NCI-H2196 treated with DMSO at 0.1 percent for 48 hours (cell line): ENCODE results near the gene SERPINE1.
A peak's percentile ranks its signal among the peaks of the same experiment; 100 is the strongest.
"Not testable (repeated sequence)": the region's sequence is repeated elsewhere in the genome, so short reads cannot be mapped to it uniquely, and the experiment has no call there.

Experiments used
- DNase-seq: peaks from one replicate; lab custom pipeline; 2025; ENCODE audit not compliant: unreplicated experiment; lab: John Stamatoyannopoulos, UW

Gene SERPINE1

DNA sequence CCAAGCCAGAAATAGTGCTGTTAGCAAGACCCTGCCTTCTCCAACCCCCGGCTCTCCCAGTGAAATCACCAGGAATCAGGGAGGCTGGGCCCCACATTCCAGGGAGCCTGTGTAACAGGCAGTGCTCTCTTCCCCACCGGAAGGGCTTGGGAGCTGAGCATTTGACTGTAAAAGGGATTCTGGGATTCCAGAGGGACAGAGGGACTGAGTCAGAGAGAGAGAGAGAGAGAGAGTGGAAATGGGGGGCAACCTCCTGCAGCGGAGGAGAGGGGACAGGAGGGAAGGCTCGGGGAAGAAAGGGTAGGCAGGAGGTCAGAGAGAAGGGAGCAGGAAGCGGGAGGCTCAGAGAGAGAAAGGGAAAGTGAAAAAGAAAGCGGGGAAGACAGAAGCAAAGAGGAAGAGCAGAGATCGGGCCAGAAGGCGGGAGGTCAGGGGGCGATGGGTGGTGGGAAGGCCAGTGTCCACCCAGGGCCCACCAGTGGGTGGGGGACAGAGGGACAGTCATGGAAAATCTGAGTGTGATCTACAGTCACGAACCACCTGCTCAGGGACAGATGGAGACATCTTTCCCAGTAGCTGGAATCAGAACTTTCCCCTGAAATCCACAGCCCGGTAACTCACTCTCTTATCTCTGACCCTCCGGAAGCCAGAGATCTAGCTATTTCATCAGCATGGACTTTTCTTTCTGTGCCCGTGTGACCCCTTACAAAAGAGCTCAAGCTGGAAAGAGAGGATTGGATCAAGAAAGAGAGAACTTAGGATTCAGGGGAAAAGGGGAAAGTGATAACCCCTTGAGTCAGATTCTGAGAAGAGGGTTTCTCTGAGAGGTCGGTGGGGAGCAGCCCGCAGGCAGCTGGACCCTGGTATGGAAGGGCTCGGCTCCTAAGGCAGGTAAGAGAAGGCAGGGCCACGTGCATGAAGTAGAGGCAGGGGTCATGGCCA lies 4.6 kb upstream of the SERPINE1 start:
- DNase-seq: no peak

DNA sequence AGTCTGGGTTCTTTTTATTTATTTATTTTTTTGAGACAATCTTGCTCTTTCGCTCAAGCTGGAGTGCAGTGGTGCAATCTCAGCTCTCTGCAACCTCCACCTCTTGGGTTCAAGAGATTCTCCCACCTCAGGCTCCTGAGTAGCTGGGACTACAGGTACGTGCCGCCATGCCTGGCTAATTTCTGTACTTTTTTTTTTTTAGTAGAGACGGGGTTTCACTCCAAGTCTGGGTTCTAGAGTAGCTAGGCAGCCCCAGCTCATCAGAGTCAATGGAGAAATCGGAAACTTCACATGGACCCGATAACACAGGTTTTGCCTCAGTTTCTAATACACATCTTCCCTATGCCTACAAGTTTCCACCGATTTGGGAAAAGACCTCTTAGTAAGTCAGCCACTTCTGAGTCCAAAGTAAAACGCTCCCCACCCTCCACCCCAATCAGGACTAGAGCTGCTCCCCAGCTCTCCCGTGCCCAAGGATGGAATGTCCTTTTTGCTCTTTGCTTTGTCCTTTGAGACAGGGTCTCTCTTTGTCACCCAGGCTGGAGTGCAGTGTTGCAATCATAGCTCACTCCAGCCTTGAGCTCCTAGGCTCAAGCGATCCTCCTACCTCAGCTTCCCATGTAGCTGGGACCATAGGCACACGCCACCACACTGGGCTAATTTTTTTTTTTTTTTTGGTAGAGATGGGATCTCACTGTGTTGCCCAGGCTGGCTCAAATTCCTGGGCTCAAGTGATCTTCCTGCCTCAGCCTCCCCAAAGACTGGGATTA lies 3.8 kb upstream of the SERPINE1 start:
- DNase-seq: no peak

DNA sequence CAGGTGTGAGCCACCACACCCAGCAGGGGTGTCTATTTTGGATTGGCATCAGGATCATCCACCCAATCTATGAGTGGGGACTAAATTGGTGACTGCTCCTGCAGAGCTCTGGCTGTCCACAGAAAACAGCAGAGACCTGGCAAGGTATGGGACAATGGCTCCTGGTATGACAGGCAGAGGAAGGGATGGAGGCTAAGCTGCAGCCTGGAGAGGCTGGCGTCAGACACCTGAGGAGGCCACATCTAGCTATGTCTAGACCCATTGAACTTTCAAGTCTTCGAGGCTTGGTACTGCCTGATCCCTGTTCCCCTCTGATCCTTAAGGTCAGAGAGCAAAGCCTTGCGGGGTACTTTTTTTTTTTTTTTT lies 3.2 kb upstream of the SERPINE1 start:
- DNase-seq: no peak

DNA sequence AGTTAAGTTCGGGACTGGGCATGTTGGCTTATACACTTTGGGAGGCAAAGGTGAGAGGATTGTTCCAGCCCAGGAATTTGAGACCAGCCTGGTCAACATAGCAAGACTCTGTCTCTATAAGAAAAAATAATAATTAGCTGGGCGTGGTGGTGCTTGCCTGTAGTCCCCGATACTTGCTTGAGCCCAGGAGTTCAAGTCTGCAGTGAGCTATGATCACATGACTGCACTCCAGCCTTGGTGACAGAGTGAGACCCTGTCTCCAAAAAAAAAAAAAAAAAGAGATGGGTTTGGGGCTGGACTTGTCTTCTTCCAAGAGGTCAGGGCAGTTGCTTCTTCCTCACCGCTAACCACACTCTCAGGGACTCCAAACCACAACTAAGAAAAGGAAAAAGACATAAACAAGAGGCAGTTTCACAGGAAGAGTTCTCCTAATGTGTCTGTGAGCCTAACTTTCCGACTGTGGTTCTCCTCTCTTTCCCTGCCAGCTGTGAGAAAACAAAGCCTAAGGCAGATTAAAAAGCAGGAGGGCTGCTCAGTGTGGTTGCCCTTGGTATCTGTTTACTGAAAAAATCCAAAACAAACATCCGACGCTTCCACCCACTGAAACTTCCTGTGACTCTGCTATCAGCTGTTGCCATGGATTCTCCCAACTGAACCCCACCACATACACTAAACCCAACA lies 2.4 kb upstream of the SERPINE1 start:
- no peak for DNase-seq

DNA sequence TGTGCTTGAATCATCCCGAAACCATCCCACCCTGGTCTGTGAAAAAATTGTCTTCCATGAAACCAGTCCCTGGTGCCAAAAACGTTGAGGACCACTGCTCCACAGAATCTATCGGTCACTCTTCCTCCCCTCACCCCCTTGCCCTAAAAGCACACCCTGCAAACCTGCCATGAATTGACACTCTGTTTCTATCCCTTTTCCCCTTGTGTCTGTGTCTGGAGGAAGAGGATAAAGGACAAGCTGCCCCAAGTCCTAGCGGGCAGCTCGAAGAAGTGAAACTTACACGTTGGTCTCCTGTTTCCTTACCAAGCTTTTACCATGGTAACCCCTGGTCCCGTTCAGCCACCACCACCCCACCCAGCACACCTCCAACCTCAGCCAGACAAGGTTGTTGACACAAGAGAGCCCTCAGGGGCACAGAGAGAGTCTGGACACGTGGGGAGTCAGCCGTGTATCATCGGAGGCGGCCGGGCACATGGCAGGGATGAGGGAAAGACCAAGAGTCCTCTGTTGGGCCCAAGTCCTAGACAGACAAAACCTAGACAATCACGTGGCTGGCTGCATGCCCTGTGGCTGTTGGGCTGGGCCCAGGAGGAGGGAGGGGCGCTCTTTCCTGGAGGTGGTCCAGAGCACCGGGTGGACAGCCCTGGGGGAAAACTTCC lies 784 bp upstream of the SERPINE1 start:
- peak; percentile 52 for DNase-seq

DNA sequence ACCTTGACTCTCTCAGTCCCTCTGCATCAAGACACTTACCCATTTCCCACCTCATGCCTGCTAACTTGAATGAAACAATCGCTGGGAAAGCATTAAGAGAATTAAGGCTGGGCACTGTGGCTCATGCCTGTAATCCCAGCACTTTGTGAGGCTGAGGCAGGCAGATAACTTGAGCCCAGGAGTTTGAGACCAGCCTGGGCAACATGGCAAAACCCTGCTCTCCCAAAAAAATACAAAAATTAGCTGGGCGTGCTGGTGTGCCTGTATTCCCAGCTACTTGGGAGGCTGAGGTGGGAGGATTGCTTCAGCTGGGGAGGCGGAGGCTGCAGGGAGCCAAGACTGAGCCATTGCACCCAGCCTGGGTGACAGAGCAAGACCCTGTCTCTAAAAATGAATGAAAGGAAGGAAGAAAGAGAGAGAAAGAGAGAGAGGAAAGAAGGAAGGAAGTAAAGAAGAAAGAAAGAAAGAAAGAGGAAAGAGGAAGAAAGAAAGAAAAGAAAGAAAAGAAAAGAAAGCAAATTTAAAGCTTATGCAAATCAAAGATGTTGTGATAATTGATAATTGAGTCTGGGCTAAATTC lies 646 bp downstream of the SERPINE1 start:
- no peak for DNase-seq

DNA sequence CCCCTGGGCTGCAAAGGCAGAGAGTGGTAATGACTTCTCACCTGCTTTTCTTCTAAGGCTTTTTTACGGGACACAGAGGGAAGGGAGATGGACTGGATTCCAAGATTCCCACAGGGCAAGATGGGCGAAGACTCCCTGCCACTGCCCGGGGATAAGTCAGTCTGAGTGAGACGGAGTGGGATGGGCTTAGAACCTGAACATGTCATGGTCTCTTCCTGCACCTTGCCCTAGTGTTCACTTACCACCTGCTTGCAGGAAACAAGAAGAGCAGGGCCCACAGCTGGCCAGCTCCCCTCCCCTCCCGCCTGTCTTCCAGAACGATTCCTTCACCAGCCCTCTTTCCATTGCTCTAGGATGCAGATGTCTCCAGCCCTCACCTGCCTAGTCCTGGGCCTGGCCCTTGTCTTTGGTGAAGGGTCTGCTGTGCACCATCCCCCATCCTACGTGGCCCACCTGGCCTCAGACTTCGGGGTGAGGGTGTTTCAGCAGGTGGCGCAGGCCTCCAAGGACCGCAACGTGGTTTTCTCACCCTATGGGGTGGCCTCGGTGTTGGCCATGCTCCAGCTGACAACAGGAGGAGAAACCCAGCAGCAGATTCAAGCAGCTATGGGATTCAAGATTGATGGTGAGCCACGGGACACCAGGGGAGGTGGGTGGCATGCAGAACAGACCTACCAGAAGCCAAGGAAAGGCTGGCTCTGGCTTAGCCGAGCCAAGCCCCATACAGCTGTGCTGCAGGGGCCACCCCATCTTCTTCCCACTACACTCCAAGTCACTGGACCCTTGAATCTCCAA lies 1.3 kb downstream of the SERPINE1 start:
- DNase-seq: no peak

DNA sequence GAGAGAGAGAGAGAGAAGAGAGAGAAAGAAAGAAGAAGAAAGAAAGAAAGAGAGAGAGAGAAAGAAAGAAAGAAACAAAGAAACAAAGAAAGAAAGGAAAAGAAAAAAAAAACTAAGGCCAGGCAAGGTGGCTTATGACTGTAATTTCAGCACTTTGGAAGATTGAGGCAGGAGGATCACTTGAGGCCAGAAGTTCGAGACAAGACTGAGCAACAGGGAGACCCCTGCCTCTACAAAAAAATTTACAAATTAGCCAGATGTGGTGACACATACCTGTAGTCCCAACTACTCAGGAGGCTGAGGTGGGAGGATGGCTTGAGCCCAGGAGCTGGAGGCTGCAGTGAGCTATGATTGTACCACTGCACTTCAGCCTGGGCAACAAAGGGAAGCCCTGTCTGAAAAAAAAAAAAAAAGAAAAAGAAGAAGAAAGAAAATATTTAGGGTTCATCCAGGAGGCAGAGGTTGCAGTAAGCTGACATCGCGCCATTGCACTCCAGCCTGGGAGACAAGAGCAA lies 2.8 kb downstream of the SERPINE1 start:
- DNase-seq: no peak

DNA sequence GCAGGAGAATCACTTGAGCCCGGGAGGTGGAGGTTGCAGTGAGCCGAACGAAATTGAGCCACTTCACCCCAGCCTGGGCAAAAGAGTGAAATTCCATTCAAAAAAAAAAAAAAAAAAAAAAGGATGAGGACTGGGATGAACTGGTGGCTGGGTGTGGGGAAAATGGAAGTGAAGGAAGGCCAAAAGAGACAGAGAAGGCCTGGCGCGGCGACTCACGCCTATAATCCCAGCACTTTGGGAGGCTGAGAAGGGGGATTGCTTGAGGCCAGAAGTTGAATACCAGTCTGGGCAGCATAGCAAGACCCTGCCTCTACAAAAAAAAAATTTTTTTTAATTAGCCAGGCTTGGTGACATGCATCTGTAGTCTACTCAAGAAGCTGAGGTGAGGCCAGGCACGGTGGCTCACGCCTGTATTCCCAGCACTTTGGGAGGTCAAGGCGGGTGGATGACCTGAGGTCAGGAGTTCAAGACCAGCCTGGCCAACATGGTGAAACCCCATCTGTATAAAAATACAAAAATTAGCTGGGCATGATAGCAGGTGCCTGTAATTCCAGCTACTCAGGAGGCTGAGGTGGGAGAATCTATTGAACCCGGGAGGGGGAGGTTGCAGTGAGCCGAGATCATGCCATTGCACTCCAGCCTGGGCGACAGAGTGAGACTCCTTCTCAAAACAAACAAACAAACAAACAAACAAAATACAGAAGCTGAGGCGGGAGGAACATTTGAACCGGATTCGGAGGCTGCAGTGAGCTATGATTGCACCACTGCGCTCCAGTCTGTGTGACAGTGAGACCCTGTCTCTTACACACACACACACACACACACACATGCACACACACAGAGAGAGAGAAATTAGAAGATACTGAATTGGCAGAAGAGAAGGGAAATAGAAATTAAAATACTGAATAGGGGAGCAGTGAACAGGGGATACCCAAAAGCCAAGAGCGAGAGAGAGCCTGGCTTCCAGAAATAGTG lies 6.0 kb downstream of the SERPINE1 start:
- DNase-seq: not testable (repeated sequence)

DNA sequence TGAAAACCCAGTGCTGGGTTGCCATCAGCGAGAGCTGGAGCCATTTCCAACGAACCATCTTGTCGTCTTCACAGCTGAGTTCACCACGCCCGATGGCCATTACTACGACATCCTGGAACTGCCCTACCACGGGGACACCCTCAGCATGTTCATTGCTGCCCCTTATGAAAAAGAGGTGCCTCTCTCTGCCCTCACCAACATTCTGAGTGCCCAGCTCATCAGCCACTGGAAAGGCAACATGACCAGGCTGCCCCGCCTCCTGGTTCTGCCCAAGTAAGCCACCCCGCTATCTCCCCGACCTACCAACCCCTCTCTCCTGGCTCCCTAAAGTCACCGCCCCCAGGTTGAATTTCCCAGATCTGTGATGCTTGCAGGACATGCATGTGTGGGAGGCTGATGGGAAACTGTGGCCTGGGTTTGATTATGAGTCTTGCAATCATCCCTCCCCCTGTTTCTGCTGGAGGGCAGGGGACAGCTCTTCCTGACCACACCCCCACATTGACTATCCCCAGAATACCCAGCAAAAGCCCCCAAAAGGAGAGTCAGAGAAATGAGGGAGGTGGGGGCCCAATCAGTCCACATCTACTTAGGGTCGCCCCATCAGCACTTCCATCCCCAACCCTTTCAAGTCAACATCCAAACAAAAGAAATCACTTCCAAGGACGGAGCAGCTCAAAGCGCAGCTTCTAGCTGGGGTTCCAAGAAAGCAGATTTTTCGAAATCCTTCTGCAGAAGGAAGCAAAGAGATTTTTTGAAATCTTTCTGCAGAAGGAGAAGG lies 6.9 kb downstream of the SERPINE1 start:
- DNase-seq: no peak

DNA sequence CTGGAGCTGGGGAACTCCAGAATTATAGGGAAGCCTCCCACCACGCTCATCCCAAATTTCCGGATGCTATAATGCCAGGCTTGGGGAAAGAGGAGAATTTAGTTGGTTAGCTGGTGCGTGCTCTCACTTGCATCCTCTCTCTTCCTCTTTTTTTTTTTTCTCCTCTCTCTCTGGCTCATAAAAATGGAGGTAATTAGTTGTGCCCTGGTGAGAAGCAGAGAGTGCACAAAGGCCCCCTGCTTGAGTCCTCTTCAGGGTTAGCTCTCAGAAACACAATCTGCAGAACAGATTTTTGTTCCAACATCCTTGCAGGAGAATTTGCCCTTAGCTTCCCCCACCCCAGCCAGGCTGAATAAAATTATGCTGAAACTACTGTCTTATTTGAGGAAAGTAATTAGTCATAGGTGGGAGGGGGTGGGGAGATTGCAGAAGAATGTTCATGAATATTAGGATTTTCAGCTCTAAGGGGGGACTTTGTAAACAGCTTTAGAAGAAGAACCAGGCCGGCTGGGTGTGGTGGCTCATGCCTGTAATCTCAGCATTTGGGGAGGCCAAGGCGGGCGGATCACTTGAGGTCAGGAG lies 7.6 kb downstream of the SERPINE1 start:
- no peak for DNase-seq

DNA sequence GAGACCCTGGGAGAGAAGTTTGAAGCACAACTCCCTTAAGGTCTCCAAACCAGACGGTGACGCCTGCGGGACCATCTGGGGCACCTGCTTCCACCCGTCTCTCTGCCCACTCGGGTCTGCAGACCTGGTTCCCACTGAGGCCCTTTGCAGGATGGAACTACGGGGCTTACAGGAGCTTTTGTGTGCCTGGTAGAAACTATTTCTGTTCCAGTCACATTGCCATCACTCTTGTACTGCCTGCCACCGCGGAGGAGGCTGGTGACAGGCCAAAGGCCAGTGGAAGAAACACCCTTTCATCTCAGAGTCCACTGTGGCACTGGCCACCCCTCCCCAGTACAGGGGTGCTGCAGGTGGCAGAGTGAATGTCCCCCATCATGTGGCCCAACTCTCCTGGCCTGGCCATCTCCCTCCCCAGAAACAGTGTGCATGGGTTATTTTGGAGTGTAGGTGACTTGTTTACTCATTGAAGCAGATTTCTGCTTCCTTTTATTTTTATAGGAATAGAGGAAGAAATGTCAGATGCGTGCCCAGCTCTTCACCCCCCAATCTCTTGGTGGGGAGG lies 10.8 kb downstream of the SERPINE1 start:
- DNase-seq: no peak

DNA sequence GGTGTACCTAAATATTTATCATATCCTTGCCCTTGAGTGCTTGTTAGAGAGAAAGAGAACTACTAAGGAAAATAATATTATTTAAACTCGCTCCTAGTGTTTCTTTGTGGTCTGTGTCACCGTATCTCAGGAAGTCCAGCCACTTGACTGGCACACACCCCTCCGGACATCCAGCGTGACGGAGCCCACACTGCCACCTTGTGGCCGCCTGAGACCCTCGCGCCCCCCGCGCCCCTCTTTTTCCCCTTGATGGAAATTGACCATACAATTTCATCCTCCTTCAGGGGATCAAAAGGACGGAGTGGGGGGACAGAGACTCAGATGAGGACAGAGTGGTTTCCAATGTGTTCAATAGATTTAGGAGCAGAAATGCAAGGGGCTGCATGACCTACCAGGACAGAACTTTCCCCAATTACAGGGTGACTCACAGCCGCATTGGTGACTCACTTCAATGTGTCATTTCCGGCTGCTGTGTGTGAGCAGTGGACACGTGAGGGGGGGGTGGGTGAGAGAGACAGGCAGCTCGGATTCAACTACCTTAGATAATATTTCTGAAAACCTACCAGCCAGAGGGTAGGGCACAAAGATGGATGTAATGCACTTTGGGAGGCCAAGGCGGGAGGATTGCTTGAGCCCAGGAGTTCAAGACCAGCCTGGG lies 11.4 kb downstream of the SERPINE1 start:
- DNase-seq: peak; percentile 86

DNA sequence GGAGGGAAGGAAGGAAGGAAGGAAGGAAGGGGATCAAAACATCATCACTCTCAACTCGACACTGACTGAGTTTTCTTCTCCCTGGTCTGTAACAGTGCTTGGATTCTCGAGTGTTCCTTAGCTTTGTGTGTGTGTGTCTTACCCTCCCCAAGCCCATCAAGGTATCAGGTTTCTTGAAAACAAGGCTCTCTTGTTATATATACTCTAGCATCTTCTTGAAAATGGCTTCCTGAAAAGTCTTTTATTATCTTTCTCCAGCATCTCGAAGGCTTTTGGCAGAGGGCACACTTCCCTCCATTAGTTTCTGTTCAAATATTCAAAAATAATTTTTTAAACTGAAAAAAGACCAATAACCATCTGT lies 13.4 kb downstream of the SERPINE1 start:
- DNase-seq: no peak

DNA sequence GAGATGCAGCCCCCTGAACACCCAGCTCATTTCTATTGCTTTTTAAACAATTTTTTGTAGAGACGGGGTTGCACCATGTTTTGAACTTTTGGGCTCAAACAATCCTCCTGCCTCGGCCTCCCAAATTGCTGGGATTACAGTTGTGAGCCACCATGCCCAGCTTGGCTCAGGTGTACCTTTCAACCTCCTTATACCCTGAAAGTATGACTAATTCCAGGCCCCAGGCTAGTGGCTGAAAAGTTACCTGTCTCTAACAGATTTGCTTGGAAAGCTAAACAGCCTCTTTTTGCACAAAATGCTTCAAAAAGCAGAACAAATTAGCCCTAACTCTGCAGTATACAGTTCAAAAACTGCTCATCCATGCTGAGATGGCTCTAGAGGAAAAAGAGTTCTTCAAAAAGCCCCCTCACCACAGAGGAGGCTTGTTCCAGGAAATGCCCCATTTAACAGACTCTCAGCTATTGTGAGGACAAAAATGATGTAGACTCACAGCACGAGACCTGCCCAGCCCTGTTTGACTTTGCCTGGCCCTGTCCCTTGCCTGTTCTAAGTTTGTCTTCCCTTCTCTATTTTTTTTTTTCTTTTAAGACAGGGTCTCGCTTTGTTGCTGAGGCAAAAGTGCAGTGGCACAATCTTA lies 14.0 kb downstream of the SERPINE1 start:
- DNase-seq: no peak
